HepG2 (cell line): Measurements from ENCODE around the gene CYP27B1. TPM values are rescaled to one million over a fixed set of nuclear protein-coding genes. Genes with fewer than 3 reads are reported as not detected.

Experiments used
- ATAC-seq: fragments of 200-7000 bp; cut with Tn5 transposase; 3 replicates; pipeline ENCODE4 v1.9.1; 2020; ENCODE audit warnings: mild to moderate bottlenecking, moderate library complexity
- BruUV-seq: library from RNA; stranded (reverse); fragments of 400-500 nt; replicated peaks from 2 replicates; lab custom pipeline; 2021; lab: Mats Ljungman, UMichigan
- CTCF ChIA-PET: fragments of 300-600 bp; formaldehyde crosslinking; extraction: SDS; loops from one replicate; lab custom pipeline; 2021; ENCODE audit warnings: low total read pairs, inconsistent platforms, low intra/inter-chr PET ratio; lab: Yijun Ruan, JAX
- POLR2A ChIA-PET: fragments of 350-600 bp; sonication (Branson Sonifier 250); formaldehyde crosslinking; loops from one replicate; lab custom pipeline; 2020; ENCODE audit warnings: antibody characterized with exemption, inconsistent platforms; lab: Yijun Ruan, JAX
- DNase-seq: peaks from one replicate; pipeline ENCODE4 v3.0.0-alpha.2; 2015; ENCODE audit warnings: low spot score
- FAIRE-seq: peaks from 3 replicates; lab custom pipeline; 2011; peaks lifted over from hg19 to GRCh38; lab: Jason Lieb, UNC
- H2AFZ ChIP-seq: one replicate; pipeline ENCODE4 v1.6.1; 2011; ENCODE audit warnings: low read length, inconsistent platforms
- H3K27ac ChIP-seq: fragments of 300-600 bp; 3 replicates; pipeline ENCODE4 v1.8.0; 2011; ENCODE audit warnings: mixed run types, mild to moderate bottlenecking, mixed read lengths, low read length, inconsistent platforms; ENCODE audit not compliant: insufficient read depth; ENCODE audit errors: extremely low read length
- H3K27me3 ChIP-seq, 2 experiments: fragments of 200-600 bp in 1 of 2; 2 replicates in 1 of 2; 3 replicates in 1 of 2; pipeline versions ENCODE4 v1.6.0 to v1.8.0; 2011; ENCODE audit warnings: low read length in 2 of 2, mild to moderate bottlenecking in 2 of 2, moderate library complexity in 2 of 2, inconsistent platforms in 1 of 2; ENCODE audit not compliant: insufficient read depth in 2 of 2, control insufficient read depth in 1 of 2
- H3K36me3 ChIP-seq, 2 experiments: fragments of 200-600 bp in 1 of 2; replicated peaks in 1 of 2; 2 replicates in 1 of 2; 3 replicates in 1 of 2; pipeline versions ENCODE4 v1.5.1 to v1.8.0; 2011; ENCODE audit warnings: low read length in 2 of 2, inconsistent platforms in 1 of 2; ENCODE audit not compliant: insufficient read depth in 2 of 2, control insufficient read depth in 1 of 2
- H3K4me1 ChIP-seq: 2 replicates; pipeline ENCODE4 v1.5.1; 2012; ENCODE audit warnings: low read length, inconsistent platforms; ENCODE audit not compliant: insufficient read depth
- H3K4me2 ChIP-seq: 2 replicates; pipeline ENCODE4 v1.6.0; 2011; ENCODE audit warnings: low read depth, low read length, inconsistent platforms
- H3K4me3 ChIP-seq, 3 experiments: fragments of 200-600 bp in 1 of 3; sonication (generic), shearing (Covaris generic) in 1 of 3; replicated peaks in 1 of 3; 2 replicates each; pipeline ENCODE4 v1.5.1; 2011 to 2016; ENCODE audit warnings: low read length in 3 of 3, inconsistent platforms in 2 of 3, low read depth in 2 of 3, mild to moderate bottlenecking in 2 of 3, control low read depth in 1 of 3, mixed read lengths in 1 of 3; ENCODE audit not compliant: insufficient read depth in 1 of 3
- H3K79me2 ChIP-seq: one replicate; pipeline ENCODE4 v1.6.1; 2011; ENCODE audit warnings: low read length, inconsistent platforms; ENCODE audit not compliant: insufficient read depth
- H3K9ac ChIP-seq: 2 replicates; pipeline ENCODE4 v1.6.0; 2011; ENCODE audit warnings: mild to moderate bottlenecking, low read depth, low read length, inconsistent platforms; ENCODE audit not compliant: insufficient read depth
- H3K9me3 ChIP-seq: 2 replicates; pipeline ENCODE4 v1.5.1; 2012; ENCODE audit warnings: mild to moderate bottlenecking, low read length
- H4K20me1 ChIP-seq: 2 replicates; pipeline ENCODE4 v1.6.0; 2011; ENCODE audit warnings: inconsistent platforms, mild to moderate bottlenecking, low read length, moderate library complexity; ENCODE audit not compliant: insufficient read depth
- ETV5 ChIP-seq: IDR thresholded peaks from 2 replicates; pipeline ENCODE4 v1.6.1; 2018; ENCODE audit warnings: missing biosample characterization, missing genetic modification reagents, inconsistent platforms, borderline replicate concordance
- HDAC6 ChIP-seq: fragments of 200-600 bp; sonication (generic); IDR thresholded peaks from 2 replicates; pipeline ENCODE4 v1.7.0; 2017; ENCODE audit warnings: mild to moderate bottlenecking, antibody characterized with exemption, low read length, low read depth
- JDP2 ChIP-seq: sonication (generic); formaldehyde crosslinking; IDR thresholded peaks from 2 replicates; pipeline ENCODE4 v1.8.1; 2022; ENCODE audit warnings: missing genetic modification reagents, borderline replicate concordance
- MAZ ChIP-seq, 2 experiments: sonication (generic) in 1 of 2; formaldehyde crosslinking in 1 of 2; IDR thresholded peaks; 2 replicates each; pipeline versions ENCODE4 v1.5.0 to v1.6.1; 2012 to 2020; ENCODE audit warnings: low read depth in 2 of 2, mild to moderate bottlenecking in 2 of 2, borderline replicate concordance in 1 of 2, improper control_type of control experiment in 1 of 2, low read length in 1 of 2, missing genetic modification reagents in 1 of 2, moderate library complexity in 1 of 2
- MEIS2 ChIP-seq: sonication (generic); formaldehyde crosslinking; IDR thresholded peaks from 2 replicates; pipeline ENCODE4 v1.9.0; 2021; ENCODE audit warnings: mild to moderate bottlenecking, missing genetic modification reagents
- MIXL1 ChIP-seq: IDR thresholded peaks from 2 replicates; pipeline ENCODE4 v1.6.1; 2016
- MYC ChIP-seq: sonication (generic); formaldehyde crosslinking; IDR thresholded peaks from 2 replicates; pipeline ENCODE4 v1.9.0; 2021; ENCODE audit warnings: missing genetic modification reagents, borderline replicate concordance
- REL ChIP-seq: sonication (generic); formaldehyde crosslinking; conservative IDR thresholded peaks from 2 replicates; pipeline ENCODE4 v1.8.0; 2022; ENCODE audit warnings: mild to moderate bottlenecking, missing genetic modification reagents, moderate library complexity
- SMAD9 ChIP-seq: sonication (generic); formaldehyde crosslinking; IDR thresholded peaks from 2 replicates; pipeline ENCODE4 v1.5.1; 2020; ENCODE audit warnings: mild to moderate bottlenecking, missing genetic modification reagents
- SMC3 ChIP-seq: IDR thresholded peaks from 2 replicates; pipeline ENCODE4 v1.6.1; 2011; ENCODE audit warnings: low read length, improper control_type of control experiment
- TCF12 ChIP-seq, 2 experiments: fragments of 450-650 bp in 1 of 2; sonication (generic) in 1 of 2; formaldehyde crosslinking in 1 of 2; IDR thresholded peaks; 2 replicates each; pipeline versions ENCODE4 v1.6.1 to v1.8.0; 2017 to 2022; ENCODE audit warnings: antibody characterized with exemption in 1 of 2, mild to moderate bottlenecking in 1 of 2, missing genetic modification reagents in 1 of 2, moderate library complexity in 1 of 2
- ZNF10 ChIP-seq: sonication (generic); formaldehyde crosslinking; IDR thresholded peaks from 2 replicates; pipeline ENCODE4 v1.4.0; 2020; ENCODE audit warnings: mild to moderate bottlenecking, low read depth, missing genetic modification reagents, borderline replicate concordance
- ZNF143 ChIP-seq: sonication (generic); formaldehyde crosslinking; IDR thresholded peaks from 2 replicates; pipeline ENCODE4 v1.4.0; 2020; ENCODE audit warnings: missing genetic modification reagents
- ZNF3 ChIP-seq: IDR thresholded peaks from 2 replicates; pipeline ENCODE4 v1.7.0; 2017; ENCODE audit warnings: inconsistent platforms
- ZNF558 ChIP-seq: sonication (generic); formaldehyde crosslinking; IDR thresholded peaks from 2 replicates; pipeline ENCODE4 v1.9.0; 2022; ENCODE audit warnings: mild to moderate bottlenecking, missing genetic modification reagents, borderline replicate concordance
- ZNF839 ChIP-seq: sonication (generic); formaldehyde crosslinking; IDR thresholded peaks from 2 replicates; pipeline ENCODE4 v1.4.0; 2020; ENCODE audit warnings: missing genetic modification reagents, mild to moderate bottlenecking, borderline replicate concordance
- ZNF891 ChIP-seq: sonication (generic); formaldehyde crosslinking; IDR thresholded peaks from 2 replicates; pipeline ENCODE4 v1.5.0; 2020; ENCODE audit warnings: mild to moderate bottlenecking, missing genetic modification reagents
- WGBS: methylation state at CpG from one replicate; pipeline ENCODE4 v1.1.6; 2017; ENCODE audit warnings: low lambda C conversion rate; 5-methylcytosine and 5-hydroxymethylcytosine counted together
- in situ Hi-C: cut with HindIII; loops from 2 replicates; pipeline ENCODE4 v1.10.0; 2017; ENCODE audit warnings: low pct_unique_long_range_greater_than_20kb; ENCODE audit not compliant: extremely low pct_ligation_motif_present
- intact Hi-C: fragments of 100-400 bp; cut with micrococcal nuclease; formaldehyde crosslinking; loops from one replicate; pipeline ENCODE4 v1.10.0; 2022; ENCODE audit not compliant: unreplicated experiment
- polyA plus RNA-seq, 8 experiments: library from polyadenylated mRNA; depleted of rRNA in 3 of 8; stranded (reverse) in 7 of 8; unstranded in 1 of 8; fragments of >200 nt; fragmentation: Illumina TruSeq in 4 of 8; extraction: Trizol in 4 of 8; gene quantifications; 2 replicates each; pipeline versions ENCODE4 v1.2.1 to v1.2.3, GENCODE V29; 2011 to 2016; ENCODE audit warnings: low read depth in 4 of 8, missing spikeins in 1 of 8, mixed read lengths in 1 of 8; ENCODE audit not compliant: insufficient read depth in 1 of 8
- total RNA-seq, 5 experiments: library from RNA; depleted of rRNA; stranded (reverse); fragments of >200 nt; fragmentation: Illumina TruSeq; extraction: Trizol; gene quantifications; 2 replicates each; pipeline ENCODE4 v1.2.3, GENCODE V29; 2016; ENCODE audit warnings: low read depth in 1 of 5
- TF ChIP-seq, protein P1 (sequence below): sonication (generic); formaldehyde crosslinking; IDR thresholded peaks from 2 replicates; pipeline ENCODE4 v1.5.0; 2020; ENCODE audit warnings: missing genetic modification reagents
- TF ChIP-seq, protein P2 (sequence below): sonication (generic); formaldehyde crosslinking; IDR thresholded peaks from 2 replicates; pipeline ENCODE4 v1.4.0; 2020; ENCODE audit warnings: mild to moderate bottlenecking, low read depth, missing genetic modification reagents

Gene CYP27B1
- total and polyA plus RNA-seq, 2 of the 13 experiments (the other 11 are each of a cell fraction or from before 2014, with no cell fraction given) = 2.3 to 3.0 TPM

GRCh38 chr12:57754411-57755193 is 12.3 kb downstream of the CYP27B1 start, which contains the start of gene MARCHF9:
MARCHF9 (plus strand) TSS chr12:57755103; CDS start chr12:57755529, 426 bp downstream.
- peaks cover 24% of the 10 kb centered on the region for H3K79me2 ChIP-seq
- 0 out of 3 replicates have a peak, but pooled peaks have one; percentile 1 for ATAC-seq
- peak within 1 kb of the TSS; percentile 81 to 82 (median 81) for H3K4me3 ChIP-seq
- in situ Hi-C loops (no loop called here), intact Hi-C loops (no loop called here)
- WGBS = 2% methylated on average over 41 of the region's 41 CpGs
- peak within 1 kb of the TSS; percentile 71 for H3K9ac ChIP-seq
- H3K27me3 ChIP-seq = no peaks in the 10 kb centered on the region; a peak in 1 of 5 replicates
- DNase-seq = no peak
- H4K20me1 ChIP-seq = 0 out of 2 replicates have a peak, but pooled peaks cover 5% of the 10 kb centered on the region
- no TSS peak for BruUV-seq
- peaks cover 43% of the 10 kb centered on the region for H3K4me1 ChIP-seq
- FAIRE-seq = no peak
- ChIA-PET POLR2A (interaction anchor here (1.1 to 3.0 kb wide), 3 partner anchors 10 to 18 kb away, joined by 4 to 14 read pairs (median 6); partner anchors contain the start of genes EEF1AKMT3, METTL1 and TSPAN31), CTCF (no interaction called here)
- peaks cover 6 to 9% of the 10 kb centered on the region in 2 experiments; a peak in 3 of 5 replicates for H3K36me3 ChIP-seq
- peak within 1 kb of the TSS; percentile 96 for H3K4me2 ChIP-seq
- no peaks in the 10 kb centered on the region for H3K9me3 ChIP-seq
- peak within 1 kb of the TSS; percentile 67 for H3K27ac ChIP-seq
- H2AFZ ChIP-seq = no peak within 1 kb of the TSS
- TF ChIP-seq TCF12 (IDR thresholded peaks at IDR 0.05) = no peak
- TF ChIP-seq TCF12 (CRISPR knock-in tag; IDR thresholded peaks at IDR 0.05) = no peak
- no peak for TF ChIP-seq MIXL1 (CRISPR knock-in tag)
- no peak for TF ChIP-seq REL (CRISPR knock-in tag)
- TF ChIP-seq, protein P1, sequence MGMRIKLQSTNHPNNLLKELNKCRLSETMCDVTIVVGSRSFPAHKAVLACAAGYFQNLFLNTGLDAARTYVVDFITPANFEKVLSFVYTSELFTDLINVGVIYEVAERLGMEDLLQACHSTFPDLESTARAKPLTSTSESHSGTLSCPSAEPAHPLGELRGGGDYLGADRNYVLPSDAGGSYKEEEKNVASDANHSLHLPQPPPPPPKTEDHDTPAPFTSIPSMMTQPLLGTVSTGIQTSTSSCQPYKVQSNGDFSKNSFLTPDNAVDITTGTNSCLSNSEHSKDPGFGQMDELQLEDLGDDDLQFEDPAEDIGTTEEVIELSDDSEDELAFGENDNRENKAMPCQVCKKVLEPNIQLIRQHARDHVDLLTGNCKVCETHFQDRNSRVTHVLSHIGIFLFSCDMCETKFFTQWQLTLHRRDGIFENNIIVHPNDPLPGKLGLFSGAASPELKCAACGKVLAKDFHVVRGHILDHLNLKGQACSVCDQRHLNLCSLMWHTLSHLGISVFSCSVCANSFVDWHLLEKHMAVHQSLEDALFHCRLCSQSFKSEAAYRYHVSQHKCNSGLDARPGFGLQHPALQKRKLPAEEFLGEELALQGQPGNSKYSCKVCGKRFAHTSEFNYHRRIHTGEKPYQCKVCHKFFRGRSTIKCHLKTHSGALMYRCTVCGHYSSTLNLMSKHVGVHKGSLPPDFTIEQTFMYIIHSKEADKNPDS = no peak
- TF ChIP-seq ZNF891 = no peak
- no peak for TF ChIP-seq HDAC6
- TF ChIP-seq ETV5 = 0 out of 2 replicates have a peak, but pooled peaks have one; percentile 7
- no peak for TF ChIP-seq SMC3
- no peak for TF ChIP-seq ZNF143 (CRISPR knock-in tag)
- no peak for TF ChIP-seq MAZ (IDR thresholded peaks at IDR 0.05; ENCODE audit: borderline replicate concordance, low read depth, low read length)
- peak; percentile 64; the same call in 1 of the 2 replicates for TF ChIP-seq MAZ (CRISPR knock-in tag; IDR thresholded peaks at IDR 0.05; ENCODE audit: low read depth)
- no peak for TF ChIP-seq SMAD9 (CRISPR knock-in tag)
- no peak for TF ChIP-seq MEIS2 (CRISPR knock-in tag)
- TF ChIP-seq, protein P2, sequence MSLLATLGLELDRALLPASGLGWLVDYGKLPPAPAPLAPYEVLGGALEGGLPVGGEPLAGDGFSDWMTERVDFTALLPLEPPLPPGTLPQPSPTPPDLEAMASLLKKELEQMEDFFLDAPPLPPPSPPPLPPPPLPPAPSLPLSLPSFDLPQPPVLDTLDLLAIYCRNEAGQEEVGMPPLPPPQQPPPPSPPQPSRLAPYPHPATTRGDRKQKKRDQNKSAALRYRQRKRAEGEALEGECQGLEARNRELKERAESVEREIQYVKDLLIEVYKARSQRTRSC = no peak
- peak; percentile 37; the same call in 1 of the 2 replicates for TF ChIP-seq MYC (CRISPR knock-in tag)
- TF ChIP-seq ZNF3 (CRISPR knock-in tag) = no peak
- TF ChIP-seq JDP2 (CRISPR knock-in tag) = no peak
- no peak for TF ChIP-seq ZNF839 (CRISPR knock-in tag)
- TF ChIP-seq ZNF558 (CRISPR knock-in tag) = no peak
- no peak for TF ChIP-seq ZNF10 (CRISPR knock-in tag)
